ENCODE data around the gene COX7A1. TPM values are rescaled to one million over a fixed set of nuclear protein-coding genes. Genes with fewer than 3 reads are reported as not detected.

COX7A1 gene
- total RNA-seq, 2 donors from 2014 or later: 6.3 to 41.0 TPM

DNA sequence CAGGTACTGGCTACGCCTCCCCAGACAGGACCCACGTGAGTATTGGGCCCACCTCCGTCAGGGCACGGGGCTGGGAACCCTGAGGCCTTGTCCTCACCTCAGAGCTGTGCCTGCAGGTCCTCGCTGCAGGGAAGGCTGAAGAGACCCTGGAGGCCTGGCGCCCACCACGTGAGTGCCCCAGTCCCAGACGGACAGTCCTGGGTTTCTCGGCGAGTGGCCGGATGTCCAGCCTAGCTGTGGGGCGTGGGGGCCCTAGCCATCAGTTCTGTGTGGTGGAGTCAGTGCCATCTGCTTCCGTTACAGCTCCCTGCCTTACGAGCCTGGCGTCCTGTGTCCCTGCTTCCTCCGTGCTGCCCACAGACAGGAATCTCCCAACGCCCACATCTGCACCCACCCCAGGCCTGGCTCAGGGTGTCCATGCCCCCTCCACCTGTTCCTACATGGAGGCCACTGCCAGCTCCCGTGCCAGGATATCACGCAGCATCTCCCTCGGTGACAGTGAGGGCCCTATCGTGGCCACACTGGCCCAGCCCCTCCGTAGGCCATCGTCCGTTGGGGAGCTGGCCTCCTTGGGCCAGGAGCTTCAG is 49.1 kb downstream of the COX7A1 start:
- Histone ChIP-seq H3K36me3 (peaks cover 6% of the 10 kb centered on the region), H3K4me3 (no peak overlapping the region), H3K27me3 (replicated peaks; ENCODE audit: insufficient read depth) (no peaks in the 10 kb centered on the region), H3K27ac (no peak overlapping the region), H3K9me3 (no peaks in the 10 kb centered on the region), H3K4me1 (ENCODE audit: control insufficient read depth in 1 of 2, low read depth in 2 of 2) (no peaks in the 10 kb centered on the region)
- ATAC-seq (ENCODE audit: insufficient number of reproducible peaks, low FRiP score, low read depth): no peak
- TF ChIP-seq, protein P1, sequence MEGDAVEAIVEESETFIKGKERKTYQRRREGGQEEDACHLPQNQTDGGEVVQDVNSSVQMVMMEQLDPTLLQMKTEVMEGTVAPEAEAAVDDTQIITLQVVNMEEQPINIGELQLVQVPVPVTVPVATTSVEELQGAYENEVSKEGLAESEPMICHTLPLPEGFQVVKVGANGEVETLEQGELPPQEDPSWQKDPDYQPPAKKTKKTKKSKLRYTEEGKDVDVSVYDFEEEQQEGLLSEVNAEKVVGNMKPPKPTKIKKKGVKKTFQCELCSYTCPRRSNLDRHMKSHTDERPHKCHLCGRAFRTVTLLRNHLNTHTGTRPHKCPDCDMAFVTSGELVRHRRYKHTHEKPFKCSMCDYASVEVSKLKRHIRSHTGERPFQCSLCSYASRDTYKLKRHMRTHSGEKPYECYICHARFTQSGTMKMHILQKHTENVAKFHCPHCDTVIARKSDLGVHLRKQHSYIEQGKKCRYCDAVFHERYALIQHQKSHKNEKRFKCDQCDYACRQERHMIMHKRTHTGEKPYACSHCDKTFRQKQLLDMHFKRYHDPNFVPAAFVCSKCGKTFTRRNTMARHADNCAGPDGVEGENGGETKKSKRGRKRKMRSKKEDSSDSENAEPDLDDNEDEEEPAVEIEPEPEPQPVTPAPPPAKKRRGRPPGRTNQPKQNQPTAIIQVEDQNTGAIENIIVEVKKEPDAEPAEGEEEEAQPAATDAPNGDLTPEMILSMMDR (IDR thresholded peaks at IDR 0.05): no peak
- DNase-seq (ENCODE audit: low spot score): no peak

DNA sequence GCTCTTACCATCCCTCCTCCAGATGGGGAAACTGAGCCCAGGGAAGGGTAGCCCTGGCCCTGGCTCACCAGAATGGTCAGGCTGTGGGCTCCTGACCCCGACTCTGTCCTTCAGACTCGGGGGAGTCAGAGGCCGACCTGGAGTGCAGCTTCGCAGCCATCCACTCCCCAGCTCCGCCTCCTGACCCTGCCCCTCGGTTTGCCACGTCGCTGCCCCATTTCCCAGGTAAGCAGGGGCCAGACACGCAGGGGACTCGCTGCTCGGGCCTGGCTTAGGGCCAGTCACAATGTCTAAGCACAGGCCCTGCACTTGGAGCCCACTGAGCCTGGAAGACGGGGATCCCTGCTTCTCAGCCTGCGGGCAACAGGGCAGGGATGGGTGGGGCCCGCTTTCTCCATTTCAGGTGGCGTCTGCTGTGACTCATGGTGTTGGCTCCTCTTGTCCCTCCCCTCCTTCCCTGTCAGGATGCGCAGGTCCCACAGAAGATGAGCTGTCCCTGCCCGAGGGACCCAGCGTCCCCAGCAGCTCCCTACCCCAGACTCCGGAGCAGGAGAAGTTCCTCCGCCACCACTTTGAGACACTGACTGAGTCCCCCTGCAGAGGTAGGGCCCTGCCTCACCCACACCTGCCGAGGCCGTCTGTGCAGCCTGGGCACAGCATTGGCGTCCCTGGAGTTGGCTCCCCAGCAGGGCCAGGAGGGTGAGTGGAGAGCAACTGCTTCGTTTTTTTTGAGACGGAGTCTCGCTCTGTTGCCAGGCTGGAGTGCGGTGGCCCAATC is 50.5 kb downstream of the COX7A1 start:
- H3K4me3 ChIP-seq: no peak overlapping the region
- H3K9me3 ChIP-seq: no peaks in the 10 kb centered on the region
- no peaks in the 10 kb centered on the region for H3K27me3 ChIP-seq (replicated peaks; ENCODE audit: insufficient read depth)
- TF ChIP-seq, protein P1 (IDR thresholded peaks at IDR 0.05): no peak
- no peaks in the 10 kb centered on the region for H3K4me1 ChIP-seq (ENCODE audit: control insufficient read depth in 1 of 2, low read depth in 2 of 2)
- ATAC-seq (ENCODE audit: insufficient number of reproducible peaks, low FRiP score, low read depth) (no peak), DNase-seq (ENCODE audit: low spot score) (no peak)
- peaks cover 4% of the 10 kb centered on the region for H3K36me3 ChIP-seq
- no peak overlapping the region for H3K27ac ChIP-seq

Other genes starting within 250 kb of the COX7A1 start
- 10 to 100 TPM in 1 of 2 donors, 1 to 10 TPM in 1; 4.5 to 13.2 TPM for gene HCST, start 249.9 kb downstream of the COX7A1 start, total RNA-seq
- gene TYROBP, start 244.2 kb downstream of the COX7A1 start, total RNA-seq: 100 to 1,000 TPM; 155 to 247 TPM
- 10 to 100 TPM; 14.3 to 26.7 TPM for gene LRFN3, start 216.1 kb downstream of the COX7A1 start, total RNA-seq
- gene SDHAF1, start 157.3 kb downstream of the COX7A1 start, total RNA-seq: 10 to 100 TPM; 43.0 to 70.5 TPM
- 1 to 10 TPM in 1 of 2 donors, under 1 TPM in 1; 0.92 to 2.4 TPM for gene SYNE4, start 143.6 kb downstream of the COX7A1 start, total RNA-seq
- 10 to 100 TPM; 19.8 to 55.8 TPM for gene ALKBH6, start 138.2 kb downstream of the COX7A1 start, total RNA-seq
- 10 to 100 TPM; 21.3 to 29.0 TPM for gene CLIP3, start 119.6 kb downstream of the COX7A1 start, total RNA-seq
- gene THAP8, start 98.2 kb downstream of the COX7A1 start, total RNA-seq: 1 to 10 TPM; 6.4 to 6.6 TPM
- gene WDR62, start 97.5 kb downstream of the COX7A1 start, total RNA-seq: 1 to 10 TPM in 1 of 2 donors, under 1 TPM in 1; 0.99 to 1.2 TPM
- gene OVOL3, start 41.3 kb downstream of the COX7A1 start, total RNA-seq: not detected
- gene POLR2I, start 37.6 kb downstream of the COX7A1 start, total RNA-seq: 10 to 100 TPM; 22.1 to 32.6 TPM
- 100 to 1,000 TPM; 158 to 260 TPM for gene TBCB, start 37.0 kb downstream of the COX7A1 start, total RNA-seq
- 100 to 1,000 TPM; 161 to 220 TPM for gene CAPNS1, start 12.4 kb downstream of the COX7A1 start, total RNA-seq
- 1 to 10 TPM; 1.9 to 6.6 TPM for gene ZNF565, start 62.2 kb upstream of the COX7A1 start, total RNA-seq
- 10 to 100 TPM; 37.8 to 71.1 TPM for gene ZNF146, start 62.7 kb upstream of the COX7A1 start, total RNA-seq
- 1 to 10 TPM; 4.1 to 4.2 TPM for gene ZFP14, start 226.8 kb upstream of the COX7A1 start, total RNA-seq